CD4-positive, CD25-positive, alpha-beta regulatory T cell (primary cell): ENCODE results near the gene FAM171A2. TPM values are rescaled to one million over a fixed set of nuclear protein-coding genes. Genes with fewer than 3 reads are reported as not detected.
A peak's percentile ranks its signal among the peaks of the same experiment; 100 is the strongest.
"Not testable (repeated sequence)": the region's sequence is repeated elsewhere in the genome, so short reads cannot be mapped to it uniquely, and the experiment has no call there.

Experiments
- ATAC-seq, 2 donors: fragments of 150-1000 bp; cut with Tn5 transposase; one replicate each; pipeline ENCODE4 v1.10.0; 2021; ENCODE audit warnings: low read depth in 2 of 2, moderate number of reproducible peaks in 2 of 2, moderate library complexity in 1 of 2
- DNase-seq, 3 donors: peaks; one replicate each; pipeline versions ENCODE4 v3.0.0 to v3.0.0-alpha.2; 2012 to 2022; ENCODE audit warnings: mixed read lengths in 1 of 3
- H3K27ac ChIP-seq: one replicate; pipeline ENCODE4 v1.7.0; 2013; ENCODE audit warnings: mild to moderate bottlenecking, low read length; ENCODE audit not compliant: insufficient read depth, poor library complexity, severe bottlenecking
- H3K27me3 ChIP-seq: one replicate; pipeline ENCODE4 v1.7.0; 2013; ENCODE audit warnings: low read length; ENCODE audit not compliant: control insufficient read depth, insufficient read depth
- H3K36me3 ChIP-seq: one replicate; pipeline ENCODE4 v1.7.0; 2013; ENCODE audit warnings: mild to moderate bottlenecking, low read length, moderate library complexity; ENCODE audit not compliant: control insufficient read depth, insufficient read depth
- H3K4me1 ChIP-seq: 2 replicates; pipeline ENCODE4 v1.7.0; 2013; ENCODE audit warnings: mild to moderate bottlenecking, low read length; ENCODE audit not compliant: insufficient read depth, control insufficient read depth, poor library complexity, severe bottlenecking
- H3K4me3 ChIP-seq: one replicate; pipeline ENCODE4 v1.7.0; 2013; ENCODE audit warnings: low read depth, mild to moderate bottlenecking, low read length, moderate library complexity
- H3K9me3 ChIP-seq, 2 experiments: 1 replicate in 1 of 2; 2 replicates in 1 of 2; pipeline ENCODE4 v1.7.0; 2013; ENCODE audit warnings: low read length in 2 of 2, mild to moderate bottlenecking in 1 of 2, moderate library complexity in 1 of 2; ENCODE audit not compliant: control insufficient read depth in 2 of 2
- H3K27ac Mint-ChIP-seq, 3 donors: one replicate each; pipeline ENCODE4 v1.8.0; 2020 to 2022; ENCODE audit warnings: mild to moderate bottlenecking in 3 of 3, mixed read lengths in 3 of 3, moderate library complexity in 2 of 3
- H3K27me3 Mint-ChIP-seq: one replicate; pipeline ENCODE4 v1.8.0; 2022; ENCODE audit warnings: mild to moderate bottlenecking, mixed read lengths
- H3K36me3 Mint-ChIP-seq: one replicate; pipeline ENCODE4 v1.8.0; 2020; ENCODE audit warnings: mixed read lengths
- H3K4me1 Mint-ChIP-seq, 4 donors: one replicate each; pipeline ENCODE4 v1.8.0; 2020 to 2022; ENCODE audit warnings: mixed read lengths in 4 of 4, mild to moderate bottlenecking in 1 of 4
- H3K4me3 Mint-ChIP-seq, 4 donors: one replicate each; pipeline ENCODE4 v1.8.0; 2020 to 2022; ENCODE audit warnings: mild to moderate bottlenecking in 4 of 4, mixed read lengths in 4 of 4, moderate library complexity in 3 of 4
- H3K9me3 Mint-ChIP-seq, 7 donors: one replicate each; pipeline ENCODE4 v1.8.0; 2020 to 2022; ENCODE audit warnings: mixed read lengths in 7 of 7, mild to moderate bottlenecking in 3 of 7, moderate library complexity in 2 of 7
- polyA plus RNA-seq, 4 donors: library from polyadenylated mRNA; unstranded; fragments of 300-500 nt; fragmentation: Illumina TruSeq; gene quantifications; one replicate each; pipeline ENCODE4 v1.2.3, GENCODE V29; 2021
- total RNA-seq: library from RNA; stranded (reverse); gene quantifications from one replicate; pipeline ENCODE4 v1.2.3, GENCODE V29; 2022

The FAM171A2 gene
- total and polyA plus RNA-seq, 5 donors from 2014 or later, result 0.07 to 0.25 (median 0.09) TPM; not detected in 2

GRCh38 chr17:44375196-44376017 lies 11.8 kb upstream of the FAM171A2 start:
- peaks cover 40% of the 10 kb centered on the region for H3K27me3 Mint-ChIP-seq
- no peak overlapping the region for H3K4me3 ChIP-seq
- H3K9me3 ChIP-seq, result no peaks in the 10 kb centered on the region
- H3K36me3 Mint-ChIP-seq, result no peaks in the 10 kb centered on the region
- H3K4me1 ChIP-seq, result no peaks in the 10 kb centered on the region
- H3K27ac ChIP-seq, result no peak overlapping the region
- H3K27me3 ChIP-seq, result no peaks in the 10 kb centered on the region
- no peaks in the 10 kb centered on the region for H3K9me3 Mint-ChIP-seq
- peaks cover 0 to 9% (median 0%) of the 10 kb centered on the region in 4 donors for H3K4me1 Mint-ChIP-seq
- no peak overlapping the region for H3K4me3 Mint-ChIP-seq
- no peaks in the 10 kb centered on the region for H3K36me3 ChIP-seq
- DNase-seq, result no peak
- no peak overlapping the region for H3K27ac Mint-ChIP-seq
- no peak for ATAC-seq

GRCh38 chr17:44374306-44375195 lies 10.9 kb upstream of the FAM171A2 start:
- no peak overlapping the region for H3K4me3 Mint-ChIP-seq
- Histone ChIP-seq H3K4me1 (no peaks in the 10 kb centered on the region), H3K36me3 (no peaks in the 10 kb centered on the region), H3K27me3 (no peaks in the 10 kb centered on the region), H3K9me3 (no peaks in the 10 kb centered on the region), H3K27ac (no peak overlapping the region), H3K4me3 (no peak overlapping the region)
- peaks cover 40% of the 10 kb centered on the region for H3K27me3 Mint-ChIP-seq
- peaks cover 0 to 13% (median 3%) of the 10 kb centered on the region in 4 donors for H3K4me1 Mint-ChIP-seq
- no peak overlapping the region for H3K27ac Mint-ChIP-seq
- H3K9me3 Mint-ChIP-seq, result no peaks in the 10 kb centered on the region
- H3K36me3 Mint-ChIP-seq, result no peaks in the 10 kb centered on the region
- ATAC-seq, result no peak
- no peak for DNase-seq

GRCh38 chr17:44372036-44372435 lies 8.4 kb upstream of the FAM171A2 start:
- peaks cover 0 to 15% (median 5%) of the 10 kb centered on the region in 4 donors for H3K4me1 Mint-ChIP-seq
- H3K36me3 Mint-ChIP-seq, result no peaks in the 10 kb centered on the region
- no peaks in the 10 kb centered on the region for H3K27me3 ChIP-seq
- ATAC-seq (no peak), DNase-seq (no peak)
- no peak overlapping the region for H3K27ac ChIP-seq
- peak overlapping the region in 1 of 4 donors; percentile 36 for H3K4me3 Mint-ChIP-seq
- H3K9me3 Mint-ChIP-seq, result peaks cover 0 to 1% (median 0%) of the 10 kb centered on the region in 7 donors
- H3K27me3 Mint-ChIP-seq, result peaks cover 36% of the 10 kb centered on the region
- no peaks in the 10 kb centered on the region for H3K9me3 ChIP-seq
- no peak overlapping the region for H3K27ac Mint-ChIP-seq
- no peak overlapping the region for H3K4me3 ChIP-seq
- no peaks in the 10 kb centered on the region for H3K4me1 ChIP-seq
- no peaks in the 10 kb centered on the region for H3K36me3 ChIP-seq

- H3K9me3 Mint-ChIP-seq, H3K36me3 ChIP-seq, H3K27ac ChIP-seq, H3K36me3 Mint-ChIP-seq, H3K9me3 ChIP-seq, H3K4me1 ChIP-seq, H3K4me3 ChIP-seq, H3K27me3 ChIP-seq, ATAC-seq: not testable (repeated sequence)
- peak overlapping the region in 3 of 4 donors; percentile 69 to 78 (median 75) for H3K4me3 Mint-ChIP-seq
- H3K27me3 Mint-ChIP-seq, result peaks cover 47% of the 10 kb centered on the region
- DNase-seq, result peak in 1 of 3 donors; percentile 44
- peaks cover 0 to 15% (median 6%) of the 10 kb centered on the region in 4 donors for H3K4me1 Mint-ChIP-seq
- peak overlapping the region in 1 of 3 donors; percentile 60 for H3K27ac Mint-ChIP-seq
Measured at GRCh38 chr17:44369414-44370023, 5.9 kb upstream of the FAM171A2 start.

- H3K27me3 ChIP-seq, H3K27ac Mint-ChIP-seq, H3K4me3 ChIP-seq, ATAC-seq, H3K36me3 ChIP-seq, H3K27ac ChIP-seq, H3K9me3 ChIP-seq, DNase-seq, H3K4me1 ChIP-seq, H3K36me3 Mint-ChIP-seq, H3K4me3 Mint-ChIP-seq, H3K9me3 Mint-ChIP-seq: not testable (repeated sequence)
- peaks cover 0 to 15% (median 6%) of the 10 kb centered on the region in 4 donors for H3K4me1 Mint-ChIP-seq
- H3K27me3 Mint-ChIP-seq, result peaks cover 44% of the 10 kb centered on the region
Measured at GRCh38 chr17:44368391-44369243, 5.0 kb upstream of the FAM171A2 start.

GRCh38 chr17:44367231-44367979 lies 3.8 kb upstream of the FAM171A2 start:
- peaks cover 14% of the 10 kb centered on the region for H3K4me1 ChIP-seq
- DNase-seq (no peak), ATAC-seq (no peak)
- Mint-ChIP-seq H3K4me3 (peak overlapping the region in 1 of 4 donors; percentile 22), H3K27ac (peak overlapping the region in 1 of 3 donors; percentile 18), H3K27me3 (peaks cover 33% of the 10 kb centered on the region), H3K9me3 (peaks cover 0 to 2% (median 0%) of the 10 kb centered on the region in 7 donors), H3K36me3 (no peaks in the 10 kb centered on the region), H3K4me1 (peaks cover 0 to 14% (median 7%) of the 10 kb centered on the region in 4 donors)
- no peak overlapping the region for H3K4me3 ChIP-seq
- H3K9me3 ChIP-seq, result no peaks in the 10 kb centered on the region
- no peaks in the 10 kb centered on the region for H3K27me3 ChIP-seq
- H3K27ac ChIP-seq, result no peak overlapping the region
- H3K36me3 ChIP-seq, result no peaks in the 10 kb centered on the region
